ENCODE measurements around the gene ST6GALNAC3.
"Not testable (repeated sequence)": the region's sequence is repeated elsewhere in the genome, so short reads cannot be mapped to it uniquely, and the experiment has no call there.

ST6GALNAC3 gene

GRCh38 chr1:76075188-76075489 lies 593 bp downstream of the ST6GALNAC3 start:
- no peak for DNase-seq

- peak; percentile 97 for DNase-seq
These were observed 1.3 kb downstream of the ST6GALNAC3 start for GRCh38 chr1:76075877-76076276.

- no peak for DNase-seq
These were observed 5.1 kb downstream of the ST6GALNAC3 start for GRCh38 chr1:76079475-76080227.

GRCh38 chr1:76080552-76081079 lies 6.1 kb downstream of the ST6GALNAC3 start:
- no peak for DNase-seq

DNA sequence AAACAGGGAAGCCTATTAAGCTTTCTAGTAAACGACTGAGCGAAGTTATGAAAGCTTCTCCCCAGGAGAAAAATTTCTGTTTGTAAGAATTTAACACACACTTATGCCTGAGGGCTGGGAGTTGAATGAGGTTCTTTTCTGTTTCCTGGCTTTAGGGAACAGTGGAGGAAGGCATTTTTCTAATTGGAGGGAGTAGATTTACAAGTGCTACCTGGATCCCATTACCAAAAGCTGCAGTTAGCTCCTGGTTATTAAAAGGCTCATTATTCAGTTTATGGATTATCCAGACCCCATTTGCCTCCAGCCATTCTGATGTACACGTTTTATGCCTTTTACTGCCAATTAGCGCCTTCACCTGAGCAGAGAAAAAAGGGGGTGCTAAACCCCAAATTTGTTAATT lies 7.5 kb downstream of the ST6GALNAC3 start:
- no peak for DNase-seq

- DNase-seq, result peak; percentile 74
These were observed 8.6 kb downstream of the ST6GALNAC3 start for GRCh38 chr1:76083189-76083588.

DNA sequence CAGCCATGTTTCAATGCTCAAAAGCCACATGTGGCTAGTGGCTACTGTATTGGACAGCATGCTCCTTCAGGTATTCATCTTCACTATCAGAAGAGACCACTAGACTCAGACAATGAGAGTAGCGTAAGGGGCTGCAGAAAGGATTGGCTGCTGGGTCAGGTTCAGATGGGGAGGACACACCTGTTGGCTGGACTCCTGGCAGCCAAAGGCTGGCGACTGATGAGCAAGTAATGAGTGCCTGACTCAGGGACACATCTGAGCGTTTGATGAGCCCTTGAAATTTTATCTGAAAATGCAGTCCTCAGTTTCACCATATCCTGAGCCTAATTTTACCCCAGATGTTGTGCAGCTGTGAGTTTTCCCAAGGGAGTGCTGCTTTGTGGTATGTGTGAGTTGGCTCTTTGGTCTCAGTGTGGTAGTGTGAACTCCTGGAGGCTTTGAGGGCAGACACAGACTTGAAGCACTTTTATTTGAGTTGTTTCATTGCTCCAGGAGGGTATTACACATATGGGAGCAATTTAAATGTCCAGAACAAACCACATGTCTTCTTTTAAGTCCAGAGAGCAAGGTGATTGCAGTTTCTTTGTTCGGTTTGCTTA lies 9.6 kb downstream of the ST6GALNAC3 start:
- DNase-seq, result no peak

DNA sequence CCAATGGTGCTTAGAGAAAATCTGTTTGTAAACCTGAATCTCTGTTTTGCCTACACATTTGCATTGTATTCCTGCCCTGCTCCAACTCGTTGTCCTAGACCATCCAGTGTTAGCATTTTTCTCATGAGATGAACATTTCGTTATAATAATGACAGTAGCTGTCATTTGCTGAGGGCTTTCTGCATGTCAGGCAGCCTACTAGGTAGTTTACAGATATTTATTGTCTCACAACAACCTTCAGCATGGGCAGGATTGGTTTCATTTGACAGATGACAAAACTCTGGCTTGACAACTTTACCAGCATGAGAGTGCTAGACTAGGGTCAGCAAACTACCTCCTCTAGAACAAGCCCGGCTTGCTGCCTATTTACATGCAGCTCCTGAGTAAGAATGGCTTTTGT lies 10.1 kb downstream of the ST6GALNAC3 start:
- no peak for DNase-seq

- no peak for DNase-seq
These were observed 11.6 kb downstream of the ST6GALNAC3 start for GRCh38 chr1:76086109-76086508.

- DNase-seq, result no peak
These were observed 12.1 kb downstream of the ST6GALNAC3 start for GRCh38 chr1:76086597-76086996.

DNA sequence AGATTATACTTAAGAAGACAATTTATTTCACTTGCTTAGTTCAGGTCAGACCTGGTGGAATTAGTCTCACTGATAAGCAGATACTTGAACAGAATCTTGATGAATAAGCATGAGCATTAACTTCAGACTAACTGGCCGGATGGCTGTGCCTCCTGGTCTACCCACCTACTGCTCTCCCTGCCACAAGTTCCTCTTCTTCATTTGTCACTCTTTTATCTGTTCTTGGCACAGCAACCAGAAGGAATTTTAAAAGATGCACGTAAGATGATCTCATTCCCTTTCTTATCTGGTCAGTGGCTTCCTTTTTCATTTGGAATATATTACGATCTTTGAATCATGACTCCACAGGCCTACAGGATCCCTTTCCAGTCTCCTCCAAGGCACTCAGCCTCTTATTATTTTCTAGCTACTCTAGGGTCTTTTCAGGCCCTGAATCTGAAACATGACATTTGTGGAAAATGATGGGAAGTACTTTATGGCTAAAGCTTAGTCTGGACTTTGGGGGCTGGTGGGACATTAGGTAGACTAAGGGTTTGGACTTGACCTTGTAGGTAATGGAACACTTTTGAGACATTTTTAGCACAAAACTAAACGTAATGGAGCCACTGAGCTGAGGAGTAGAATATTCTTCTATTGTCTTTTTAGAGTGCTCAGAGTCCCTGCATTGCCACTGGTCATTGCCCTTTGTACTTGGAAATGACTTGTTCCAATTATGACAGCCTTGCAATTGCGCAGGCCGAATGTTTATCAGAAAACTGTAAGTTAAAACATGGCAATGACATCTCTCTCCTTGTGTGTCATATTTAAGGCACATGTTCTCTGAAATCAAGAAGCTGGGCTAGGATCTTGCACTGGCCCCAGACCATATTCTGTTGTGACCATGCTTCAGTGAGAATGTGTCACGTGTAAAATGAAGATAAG lies 16.0 kb downstream of the ST6GALNAC3 start:
- DNase-seq, result no peak

- DNase-seq, result no peak
These were observed 18.3 kb downstream of the ST6GALNAC3 start for GRCh38 chr1:76092812-76093211.

DNA sequence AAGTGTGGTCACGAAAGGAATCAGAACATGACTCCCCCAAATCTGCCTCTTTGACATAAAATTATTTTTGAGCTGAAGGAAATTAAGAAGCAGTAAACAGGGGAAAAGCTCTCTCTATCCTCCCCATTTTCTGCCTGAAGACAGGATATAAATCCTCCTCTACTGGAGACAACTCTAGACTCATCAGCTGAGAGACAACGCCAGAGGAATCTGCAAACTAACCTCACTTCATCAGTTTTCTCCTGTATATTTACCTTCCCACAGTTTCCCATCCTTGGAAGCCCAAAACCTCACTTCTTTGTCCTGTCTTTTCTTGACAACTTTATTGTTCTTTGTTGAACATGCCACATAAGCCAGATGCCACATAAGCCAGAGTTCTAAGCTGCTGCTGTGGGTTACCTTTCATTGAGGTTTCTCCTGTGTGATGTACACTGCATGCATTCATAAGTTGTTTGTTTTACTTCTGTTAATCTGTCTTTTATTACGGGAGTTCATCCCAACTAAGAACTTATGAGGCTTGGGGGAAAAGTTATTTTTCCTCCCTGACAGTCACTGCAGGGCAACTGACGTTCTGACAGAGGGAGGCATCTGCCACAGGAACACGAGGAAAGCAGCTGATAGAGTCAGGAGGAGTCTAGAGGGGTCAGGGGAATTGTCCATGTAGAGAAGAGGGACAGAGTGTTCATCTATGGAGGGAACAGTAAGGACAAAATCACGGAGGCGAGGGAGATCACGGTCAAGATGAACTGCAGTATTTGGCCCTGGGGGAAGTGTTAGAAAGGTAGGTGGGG lies 19.2 kb downstream of the ST6GALNAC3 start:
- no peak for DNase-seq

- DNase-seq, result no peak
These were observed 21.3 kb downstream of the ST6GALNAC3 start for GRCh38 chr1:76095802-76096201.

- DNase-seq, result not testable (repeated sequence)
These were observed 22.5 kb downstream of the ST6GALNAC3 start for GRCh38 chr1:76097064-76097463.

DNA sequence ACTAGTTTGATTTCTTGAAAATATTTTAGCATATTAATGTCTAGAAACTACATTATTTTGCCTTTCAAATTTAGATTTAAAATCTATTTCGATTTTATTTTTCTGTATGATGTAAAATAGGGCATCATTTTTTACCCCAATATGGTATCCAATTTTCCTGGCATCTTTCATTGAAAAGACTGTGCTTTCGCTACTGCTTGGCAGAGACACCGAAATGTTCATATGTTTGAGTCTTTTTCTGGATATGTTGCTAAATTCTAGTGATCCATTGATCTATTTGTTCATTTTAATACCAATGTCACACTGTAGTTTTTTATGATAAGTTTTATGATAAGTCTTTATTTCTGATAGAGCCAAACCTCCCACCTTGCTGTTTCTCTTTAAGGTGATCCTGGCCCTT lies 24.3 kb downstream of the ST6GALNAC3 start:
- DNase-seq, result no peak

DNA sequence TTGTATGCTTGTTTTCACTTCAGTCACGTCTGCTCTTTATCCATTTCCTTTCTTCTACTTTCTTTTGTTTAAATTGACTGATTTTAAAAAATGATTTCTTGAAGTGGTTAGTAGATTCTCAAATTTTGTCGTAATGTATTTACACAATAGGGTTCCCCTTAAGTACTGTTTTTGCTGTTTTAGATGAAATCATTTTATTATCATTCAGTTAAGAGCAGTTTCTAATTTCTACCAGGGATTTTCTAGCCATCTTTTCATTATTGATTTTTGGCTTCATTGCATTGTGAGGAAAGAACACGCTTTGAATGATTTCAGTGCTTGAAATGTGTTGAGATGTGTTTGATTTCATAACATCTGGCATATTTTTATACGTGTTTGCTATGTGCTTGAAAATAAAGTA lies 27.0 kb downstream of the ST6GALNAC3 start:
- no peak for DNase-seq

DNA sequence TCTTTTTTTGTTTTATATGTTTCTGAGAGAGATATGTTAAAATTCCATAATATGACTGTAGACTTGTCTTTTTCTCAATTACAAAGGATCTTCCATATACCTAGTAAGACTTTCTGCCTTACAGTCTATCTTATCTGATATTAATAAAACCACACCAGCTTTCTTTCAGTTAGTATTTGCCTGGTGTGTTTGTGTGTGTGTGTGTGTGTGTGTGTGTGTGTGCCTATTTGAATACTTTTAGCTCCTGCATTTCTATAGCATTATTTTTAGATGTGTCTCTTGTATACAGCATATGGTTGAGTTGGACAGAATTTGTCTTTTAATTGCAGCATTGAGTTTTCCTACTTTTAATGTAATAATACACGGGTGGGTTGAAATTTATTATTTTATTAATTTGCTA lies 27.5 kb downstream of the ST6GALNAC3 start:
- DNase-seq, result no peak

DNA sequence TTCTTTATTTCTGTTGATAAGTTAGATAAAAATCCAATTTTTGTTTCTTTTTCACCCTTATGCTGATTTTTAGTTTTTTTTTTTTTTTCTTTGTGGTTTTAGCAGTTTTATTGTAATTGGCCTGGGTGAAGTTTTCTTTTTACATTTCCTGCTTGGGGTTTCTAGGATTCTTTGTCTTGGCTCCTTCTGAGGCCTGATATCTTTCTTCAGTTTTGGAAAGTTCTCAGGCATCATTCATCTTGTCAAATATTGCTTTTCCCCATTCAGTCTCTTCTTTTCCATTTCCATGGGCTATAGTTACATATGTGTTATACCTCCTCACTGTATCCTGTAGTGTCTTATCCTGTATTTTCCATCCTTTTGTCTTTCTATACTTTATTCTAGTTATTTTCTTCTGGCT lies 28.5 kb downstream of the ST6GALNAC3 start:
- DNase-seq, result no peak

DNA sequence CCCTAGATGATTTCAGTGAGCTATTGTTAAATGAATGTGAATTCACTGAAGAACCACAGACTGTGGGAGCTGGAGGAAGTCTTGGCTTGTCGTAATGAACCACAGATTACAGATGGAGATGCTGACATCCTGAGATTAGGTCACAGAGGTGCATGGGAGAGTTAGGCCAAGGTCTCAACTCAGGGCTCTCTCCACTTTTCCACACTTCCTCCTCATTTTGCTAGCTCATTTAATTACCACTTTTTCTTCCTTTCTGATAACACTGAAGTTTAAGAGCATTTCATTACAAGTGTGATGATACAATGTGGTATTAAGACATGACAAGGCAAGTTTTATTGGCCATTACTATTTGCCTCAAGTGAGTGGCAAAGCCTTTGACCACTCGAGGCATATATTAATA lies 30.8 kb downstream of the ST6GALNAC3 start:
- DNase-seq, result no peak

- no peak for DNase-seq
These were observed 31.7 kb downstream of the ST6GALNAC3 start for GRCh38 chr1:76106251-76106650.

GRCh38 chr1:76106719-76107235 lies 32.2 kb downstream of the ST6GALNAC3 start:
- no peak for DNase-seq

GRCh38 chr1:76109404-76109803 lies 34.9 kb downstream of the ST6GALNAC3 start:
- no peak for DNase-seq
